Activated gamma-delta T cell treated with anti-CD3 and anti-CD28 coated beads, Interleukin-2, amount 50 U/mL, for 16 hours (primary cell): ENCODE data around the gene KIRREL3.

Experiments used
- DNase-seq: peaks from one replicate; pipeline ENCODE4 v3.0.0-alpha.2; 2020; ENCODE audit warnings: low read depth

Gene KIRREL3

DNA sequence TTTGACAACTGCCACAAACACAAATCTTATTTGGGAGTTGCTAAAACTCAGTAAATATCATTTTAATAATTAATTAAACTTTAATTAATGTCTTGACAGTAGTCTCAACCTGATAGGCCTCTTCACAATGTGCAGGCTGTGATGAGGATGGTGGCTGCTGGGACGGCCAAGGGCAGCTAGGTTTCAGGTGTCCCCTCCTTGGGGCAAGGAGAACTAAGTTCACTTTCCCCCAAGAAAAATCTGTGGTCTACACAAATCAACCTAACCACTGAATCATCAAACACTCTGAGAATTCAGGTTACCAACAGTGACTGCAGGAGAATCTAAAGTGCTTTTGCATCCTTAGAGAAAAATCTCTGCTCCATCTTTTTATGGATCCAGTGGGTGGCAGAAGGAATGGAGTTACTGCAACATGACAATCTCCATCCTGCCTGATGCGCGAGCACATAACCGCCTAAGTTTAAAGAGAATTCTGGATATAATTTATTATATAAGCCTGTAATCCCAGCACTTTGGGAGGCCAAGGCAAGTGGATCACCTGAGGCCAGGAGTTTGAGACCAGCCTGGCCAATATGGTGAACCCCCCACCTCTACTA is 289.7 kb downstream of the KIRREL3 start:
- no peak for DNase-seq

GRCh38 chr11:126707498-126707897 is 293.1 kb downstream of the KIRREL3 start:
- no peak for DNase-seq

DNA sequence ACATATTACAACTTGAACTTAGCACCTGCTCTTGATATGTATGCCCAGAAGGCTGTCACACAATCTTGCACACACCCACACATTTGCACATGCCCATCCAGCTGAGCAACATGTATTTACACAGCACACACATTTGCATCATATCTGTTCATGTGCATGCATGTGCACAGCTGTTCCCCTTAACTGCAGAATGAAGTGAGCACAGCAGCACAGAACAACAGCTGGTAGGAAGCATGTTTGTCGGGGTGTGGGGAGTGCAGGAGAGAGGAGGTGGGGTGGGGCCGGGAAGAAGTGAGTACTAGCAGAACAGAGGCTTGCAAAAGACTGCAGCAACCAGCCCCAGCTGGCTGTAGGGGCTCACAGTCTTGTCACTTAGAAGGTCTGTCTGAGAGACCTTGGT is 296.5 kb downstream of the KIRREL3 start:
- DNase-seq, result no peak

GRCh38 chr11:126703662-126704061 is 296.9 kb downstream of the KIRREL3 start:
- no peak for DNase-seq

DNA sequence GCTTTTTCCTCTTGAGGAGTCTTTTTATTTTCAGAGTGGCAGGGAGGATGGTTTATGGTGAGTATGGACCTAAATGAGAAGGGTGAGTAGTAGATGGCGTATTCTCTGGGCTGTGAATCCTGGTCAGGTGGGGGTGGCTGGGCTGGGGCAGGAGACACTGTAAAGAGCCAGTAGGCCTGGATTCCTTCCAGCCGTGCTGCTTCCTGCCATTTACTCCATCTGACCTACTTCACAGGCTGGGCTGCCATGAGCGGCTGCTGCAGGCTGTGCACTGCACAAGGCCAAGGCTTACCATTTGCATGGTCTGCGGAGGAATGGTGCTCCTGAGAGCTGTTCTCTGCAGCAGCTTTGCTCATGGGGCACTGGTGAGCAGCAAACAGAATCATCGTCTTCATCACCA is 297.6 kb downstream of the KIRREL3 start:
- no peak for DNase-seq

DNA sequence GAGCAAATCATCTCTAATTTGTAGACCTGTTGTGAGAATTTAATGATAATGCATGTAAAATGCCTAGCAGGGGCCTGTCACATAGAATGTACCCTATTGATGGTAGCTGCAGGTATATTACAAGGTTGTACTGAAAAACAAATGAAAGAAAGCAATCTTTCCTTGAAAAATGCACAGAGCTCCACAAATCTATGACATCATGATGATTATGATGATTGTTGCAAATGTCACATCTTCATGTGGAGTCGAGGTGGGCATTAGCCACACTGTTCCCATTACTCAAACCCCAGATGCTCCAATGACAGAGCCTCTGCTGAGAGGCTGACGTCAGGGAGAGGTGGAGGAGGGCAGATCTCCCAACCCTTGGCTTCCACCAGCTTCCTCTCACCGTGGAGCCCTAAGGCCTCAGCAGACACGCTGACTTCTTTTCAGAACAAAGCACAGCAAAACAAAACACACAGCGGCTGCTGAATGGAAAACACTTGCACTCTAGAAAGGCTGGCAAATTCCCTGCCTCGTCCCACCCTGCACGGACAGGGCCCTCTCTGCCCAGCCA is 298.3 kb downstream of the KIRREL3 start:
- DNase-seq, result no peak

DNA sequence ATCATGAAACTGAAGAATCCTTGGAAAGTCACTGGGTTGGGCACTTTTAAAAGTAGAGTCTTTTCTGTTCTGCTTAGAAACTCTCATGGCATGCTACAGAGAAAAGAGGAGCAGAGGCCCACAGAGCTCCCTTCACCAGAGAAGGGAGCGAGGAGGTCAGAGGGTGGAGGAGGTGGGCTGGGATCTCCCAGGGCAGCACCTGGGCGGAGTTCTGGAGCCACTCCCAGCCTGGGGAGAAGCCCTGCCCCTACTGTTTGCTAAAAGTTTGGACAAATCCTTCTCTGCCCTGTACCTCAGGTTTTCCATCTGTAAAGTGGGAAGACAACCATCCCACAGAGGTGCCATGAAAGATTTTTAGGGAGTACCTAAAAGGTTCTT is 299.1 kb downstream of the KIRREL3 start:
- DNase-seq, result no peak

DNA sequence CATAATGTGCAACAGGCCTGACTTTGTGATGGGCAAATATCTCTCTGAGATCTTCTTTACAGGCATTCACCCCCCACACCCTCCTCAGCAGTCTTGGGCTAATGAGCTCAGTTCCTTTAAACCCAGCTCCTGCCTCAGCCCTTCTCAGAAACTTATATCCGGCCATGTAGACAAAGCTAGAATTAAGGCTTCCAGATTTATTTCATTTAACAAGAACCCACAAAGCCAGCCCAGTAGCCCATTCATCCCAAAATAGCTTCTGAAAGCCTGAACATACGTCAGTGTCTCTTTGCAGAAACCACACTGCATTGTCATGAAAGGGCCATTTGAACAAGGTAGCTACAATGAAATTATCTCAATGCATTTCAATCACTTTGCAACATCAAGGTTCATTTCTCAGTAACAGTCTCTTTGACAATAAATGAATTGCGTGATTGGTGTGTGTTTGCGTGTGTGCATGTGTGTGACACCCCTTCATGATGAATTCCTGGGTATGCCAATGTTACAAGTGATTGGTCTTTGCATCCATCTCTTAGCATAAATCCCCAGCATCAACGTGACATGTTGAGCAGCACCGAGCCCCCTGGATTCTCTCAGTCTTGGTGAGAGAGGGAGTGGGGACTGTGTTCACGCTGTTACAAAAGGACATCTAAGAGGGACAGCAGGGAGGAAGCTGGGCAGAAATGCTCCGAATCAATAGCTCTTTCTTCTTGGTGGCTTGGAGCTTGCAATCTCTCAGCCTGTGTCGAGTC is 299.6 kb downstream of the KIRREL3 start:
- DNase-seq, result no peak

DNA sequence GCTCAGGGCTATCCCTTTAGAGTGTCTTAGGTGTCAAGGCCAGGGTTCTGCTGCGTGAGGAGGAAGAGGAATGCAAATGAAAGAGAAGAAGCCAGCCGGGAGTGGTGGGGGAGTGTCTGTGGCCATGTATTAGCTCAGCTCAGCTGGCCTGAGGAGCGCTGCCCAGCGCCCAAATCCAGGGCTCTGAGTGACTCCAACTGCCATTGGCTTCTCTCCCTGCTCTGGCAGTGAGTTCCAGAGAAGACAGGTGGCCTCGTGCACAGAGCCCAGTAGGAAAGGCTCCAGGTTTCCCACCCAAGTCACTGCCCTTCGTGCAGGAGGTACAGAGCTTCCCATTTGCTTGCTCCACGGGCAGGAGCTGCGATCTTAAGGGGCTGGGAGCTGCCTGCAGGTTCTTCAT is 302.0 kb downstream of the KIRREL3 start:
- no peak for DNase-seq

DNA sequence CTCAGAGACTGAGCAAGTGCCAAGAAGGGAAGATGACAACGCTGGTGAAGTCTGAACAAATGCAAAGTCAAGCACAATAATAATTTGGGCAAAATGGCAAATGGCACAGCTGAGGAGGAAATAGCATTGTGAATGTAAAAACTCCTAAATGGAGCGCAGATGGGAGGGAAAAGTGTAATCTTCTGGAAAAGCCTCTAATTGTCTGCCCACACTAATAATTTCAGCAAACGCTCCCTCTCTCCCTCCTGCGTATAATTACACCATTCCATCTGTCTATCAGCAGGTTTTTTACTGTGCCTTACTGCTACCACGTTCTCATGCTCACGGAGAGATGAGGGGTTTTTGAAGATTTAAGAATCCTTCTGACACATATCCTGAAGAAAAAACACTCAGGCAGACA is 302.6 kb downstream of the KIRREL3 start:
- DNase-seq, result no peak

GRCh38 chr11:126696982-126697381 is 303.6 kb downstream of the KIRREL3 start:
- no peak for DNase-seq

GRCh38 chr11:126695293-126695692 is 305.3 kb downstream of the KIRREL3 start:
- DNase-seq, result no peak

DNA sequence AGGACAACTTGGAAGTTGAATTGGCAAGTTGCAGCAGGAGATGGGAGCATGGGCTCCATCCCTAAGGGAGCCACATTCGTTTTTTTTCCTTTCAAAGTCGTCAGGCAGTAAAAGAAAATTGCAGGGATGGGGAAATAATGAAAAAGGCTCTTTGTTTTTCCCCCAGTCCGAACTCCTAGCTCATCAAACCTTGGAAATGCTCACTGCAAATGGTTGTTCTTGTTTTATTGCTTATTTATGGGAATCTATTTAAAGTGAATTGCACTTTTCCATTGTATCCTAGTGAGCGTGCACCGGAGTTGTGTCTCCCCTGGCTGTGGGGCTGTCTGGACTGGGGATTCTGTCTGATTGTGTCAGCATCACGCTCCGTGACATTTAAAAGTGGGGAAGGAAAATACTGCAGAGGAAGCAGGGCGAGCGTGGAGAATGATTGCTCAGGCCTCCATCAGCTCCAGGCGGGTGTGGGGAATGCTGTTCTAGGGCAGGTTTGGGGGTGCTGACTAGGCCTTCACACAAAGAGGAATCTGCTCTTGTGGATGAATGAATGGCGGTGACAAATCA is 306.4 kb downstream of the KIRREL3 start:
- DNase-seq, result no peak

DNA sequence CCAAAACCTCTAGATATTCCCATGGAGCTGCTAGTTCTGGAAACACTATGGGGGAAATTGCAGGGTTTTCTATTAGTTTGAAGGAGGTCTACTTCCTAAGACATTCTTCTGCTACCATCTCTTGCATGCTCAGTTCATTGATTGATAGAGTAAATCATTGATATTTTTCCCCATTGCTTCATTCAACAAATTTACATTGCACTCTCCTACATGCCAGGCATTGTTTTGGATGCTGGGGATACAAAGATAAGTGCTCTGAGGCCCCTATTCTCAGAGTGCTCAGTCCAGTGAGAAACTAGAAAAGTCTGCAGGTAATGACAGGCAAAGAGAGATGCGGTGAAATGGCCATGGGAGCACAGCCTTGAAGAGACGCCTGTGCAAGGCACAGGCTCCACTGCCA is 313.1 kb downstream of the KIRREL3 start:
- DNase-seq, result no peak

GRCh38 chr11:126686938-126687337 is 313.6 kb downstream of the KIRREL3 start:
- DNase-seq, result no peak

GRCh38 chr11:126683766-126684728 is 316.5 kb downstream of the KIRREL3 start:
- no peak for DNase-seq

- no peak for DNase-seq
Measured at GRCh38 chr11:126682590-126682989, 318.0 kb downstream of the KIRREL3 start.

DNA sequence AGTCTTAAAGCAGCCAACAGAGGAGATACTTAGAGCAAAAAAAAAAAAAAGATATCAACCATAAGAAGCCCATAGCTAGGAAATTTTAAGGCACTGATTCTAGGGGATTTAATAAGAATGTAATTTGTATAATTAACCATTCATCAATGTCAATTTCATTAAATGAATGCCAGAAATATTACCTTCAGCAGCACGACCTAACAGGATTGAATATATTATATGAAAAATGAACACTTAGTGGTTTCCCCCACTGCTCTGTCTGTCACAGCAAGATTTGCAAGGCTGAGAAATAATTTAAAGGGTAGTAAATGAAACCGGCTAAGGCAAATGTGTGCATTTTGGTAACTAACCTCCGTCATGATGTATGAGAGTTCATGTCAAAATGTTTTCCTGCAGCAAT is 319.9 kb downstream of the KIRREL3 start:
- no peak for DNase-seq

GRCh38 chr11:126680131-126680530 is 320.4 kb downstream of the KIRREL3 start:
- DNase-seq, result no peak

- no peak for DNase-seq
Measured at GRCh38 chr11:126679033-126679432, 321.5 kb downstream of the KIRREL3 start.

DNA sequence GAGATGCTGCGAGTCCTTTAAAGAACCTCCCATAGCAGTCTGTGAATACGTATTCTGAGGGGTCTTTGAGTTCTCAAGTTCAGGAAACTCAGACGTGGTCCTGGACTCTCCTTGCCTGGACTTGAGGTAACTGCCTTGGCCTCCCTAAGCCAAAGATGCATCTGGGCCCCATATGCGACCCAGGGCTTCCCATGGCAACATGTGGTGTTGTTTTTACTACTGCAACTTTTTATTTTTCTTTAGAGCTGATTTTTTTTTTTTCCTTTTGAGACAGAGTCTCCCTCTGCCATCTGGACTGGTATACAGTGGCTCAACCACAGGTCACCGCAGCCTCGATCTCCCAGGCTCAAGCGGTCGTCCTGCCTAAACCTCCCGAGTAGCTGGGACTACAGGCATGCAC is 324.0 kb downstream of the KIRREL3 start:
- DNase-seq, result no peak

GRCh38 chr11:126673319-126673718 is 327.3 kb downstream of the KIRREL3 start:
- no peak for DNase-seq
